Stimulated activated CD4-positive, alpha-beta T cell treated with anti-CD3 and anti-CD28 coated beads, Interleukin-15, amount 100 ng/mL, for 24 hours (primary cell): ENCODE data around the gene SIPA1.
"Not testable (repeated sequence)": the region's sequence is repeated elsewhere in the genome, so short reads cannot be mapped to it uniquely, and the experiment has no call there.

Experiments used
- DNase-seq: peaks from one replicate; pipeline ENCODE4 v3.0.0-alpha.2; 2020

SIPA1 gene

DNA sequence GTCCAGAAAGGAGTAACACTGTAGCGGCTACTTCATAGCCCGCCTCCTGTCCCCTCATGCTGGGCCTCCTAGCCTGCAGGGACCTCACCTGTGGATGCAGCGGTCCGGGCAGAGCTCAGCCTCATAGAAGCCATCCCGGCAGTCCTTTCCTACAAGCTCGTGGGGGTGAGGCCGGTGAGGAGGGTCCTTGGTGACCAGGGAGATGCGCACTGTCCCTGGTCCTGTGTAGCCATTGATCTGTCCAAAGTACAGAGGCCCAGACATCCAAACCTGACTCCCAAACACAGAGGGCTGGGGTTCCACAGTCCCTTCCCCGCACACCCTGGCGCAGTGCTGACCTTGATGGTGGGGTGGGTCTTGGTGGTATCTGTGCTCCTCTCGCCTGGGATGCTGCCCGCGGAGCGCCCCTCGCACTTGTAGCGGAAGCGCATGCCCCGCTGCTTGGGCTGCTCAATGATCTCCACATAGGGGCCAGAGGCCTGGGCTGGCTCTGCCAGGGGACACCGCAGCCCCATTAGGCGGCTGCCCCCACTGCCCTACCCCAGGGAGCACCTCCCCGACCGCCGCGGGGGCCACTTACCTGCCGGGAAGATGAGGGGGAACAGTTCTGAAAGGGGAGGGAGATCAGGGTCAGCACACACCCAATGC, 23.8 kb downstream of the SIPA1 start:
- DNase-seq = no peak

DNA sequence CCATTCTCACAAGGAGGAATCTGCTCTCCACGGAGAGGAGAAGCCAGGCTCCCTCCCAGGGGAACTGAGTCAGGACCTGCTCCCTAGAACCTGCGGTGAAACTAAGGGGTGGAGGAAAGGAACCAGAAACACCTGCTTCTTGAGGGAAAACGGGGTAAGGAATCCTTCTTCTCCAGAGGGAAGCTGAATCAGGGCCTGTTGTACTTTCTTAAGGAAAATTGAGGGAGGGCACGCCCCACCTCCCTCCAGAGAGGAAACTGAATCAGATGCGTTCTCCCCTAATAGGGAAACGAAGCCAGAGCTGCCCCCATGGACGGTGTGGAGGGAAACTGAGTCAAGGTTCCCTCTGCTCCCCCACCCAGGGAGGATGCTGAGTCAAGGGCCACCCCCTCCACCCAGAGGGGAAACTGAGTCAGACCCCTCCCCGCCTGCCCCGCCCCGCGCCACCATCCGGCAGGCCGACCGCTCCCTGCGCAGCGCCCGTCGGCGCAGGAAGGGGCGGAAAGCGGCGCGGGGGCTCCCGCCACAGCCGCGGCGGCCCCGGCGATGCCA, 24.4 kb downstream of the SIPA1 start:
- DNase-seq = no peak

DNA sequence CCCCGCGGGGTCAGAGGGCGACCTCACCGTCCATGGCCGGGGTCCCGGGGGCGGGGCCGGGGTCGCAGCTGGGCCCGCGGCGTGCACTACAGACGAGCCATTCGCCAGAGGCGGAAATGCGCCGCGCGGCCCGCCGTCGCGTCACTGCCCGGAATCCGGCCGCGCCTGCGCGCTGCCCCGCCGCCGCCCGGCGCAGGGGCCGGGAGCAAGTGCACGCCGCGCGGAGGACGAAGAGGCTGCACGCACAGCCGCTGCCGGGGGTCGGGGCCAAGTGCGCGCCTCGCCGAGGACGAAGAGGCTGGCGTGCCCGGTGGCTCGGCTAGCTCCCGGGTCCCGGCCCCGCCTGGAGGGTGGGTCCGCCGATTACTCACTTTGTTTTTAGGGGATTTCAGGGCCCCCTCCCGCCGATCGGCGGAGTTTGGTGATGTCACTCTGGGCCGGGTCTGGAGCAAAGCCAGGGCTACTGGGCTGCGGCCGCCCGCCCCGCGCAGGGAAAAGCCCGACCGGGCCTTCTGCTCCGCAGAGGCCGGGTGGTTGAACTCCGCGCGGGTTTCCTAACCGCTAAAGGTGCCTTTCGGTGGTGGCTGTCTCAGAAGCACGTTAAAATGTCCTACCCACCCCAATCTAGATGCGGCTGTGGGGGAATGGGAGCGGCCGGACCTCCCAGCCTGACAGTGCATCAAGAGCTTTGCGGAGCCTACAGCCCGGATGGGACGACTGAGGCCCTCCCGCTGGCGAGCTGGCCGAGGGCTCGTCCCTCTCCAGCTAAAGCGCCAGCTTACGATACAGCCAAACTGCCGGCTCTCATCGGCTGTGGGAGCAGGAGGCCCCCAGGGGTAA, 25.1 kb downstream of the SIPA1 start, which contains the start of gene RELA:
Gene RELA, minus strand, starts transcription at position 118 of the 840 bp plus-strand sequence. Its CDS starts 84 bp downstream, at position 34.
- peak; percentile 93 for DNase-seq

DNA sequence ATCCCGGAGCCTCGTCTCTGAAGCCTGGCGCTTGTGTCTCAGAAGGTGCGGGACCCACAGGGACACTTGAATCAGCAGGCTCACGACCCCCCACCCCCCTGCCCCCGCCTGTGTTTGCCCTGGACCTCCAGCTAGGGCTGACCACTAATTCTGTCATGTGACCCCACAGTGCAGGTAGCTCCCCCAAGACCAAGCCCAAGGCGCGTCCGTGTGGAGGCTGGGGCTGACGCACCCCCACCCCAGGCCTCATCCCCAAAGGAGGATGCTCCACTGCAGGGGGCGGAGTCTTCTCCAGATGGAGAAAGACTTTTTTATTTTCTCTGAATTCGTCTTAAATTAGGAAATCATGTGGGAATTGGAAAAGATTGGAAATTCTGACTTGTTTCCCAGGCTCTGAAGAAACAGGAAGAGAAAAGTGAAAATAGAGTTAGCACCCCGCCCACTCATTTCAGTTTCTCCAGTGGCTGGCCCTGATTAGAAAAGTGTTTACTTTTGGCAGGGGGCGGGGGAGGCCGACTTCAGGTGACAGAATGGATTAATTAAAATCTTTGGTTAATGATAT, 25.8 kb downstream of the SIPA1 start:
- DNase-seq = peak; percentile 75

DNA sequence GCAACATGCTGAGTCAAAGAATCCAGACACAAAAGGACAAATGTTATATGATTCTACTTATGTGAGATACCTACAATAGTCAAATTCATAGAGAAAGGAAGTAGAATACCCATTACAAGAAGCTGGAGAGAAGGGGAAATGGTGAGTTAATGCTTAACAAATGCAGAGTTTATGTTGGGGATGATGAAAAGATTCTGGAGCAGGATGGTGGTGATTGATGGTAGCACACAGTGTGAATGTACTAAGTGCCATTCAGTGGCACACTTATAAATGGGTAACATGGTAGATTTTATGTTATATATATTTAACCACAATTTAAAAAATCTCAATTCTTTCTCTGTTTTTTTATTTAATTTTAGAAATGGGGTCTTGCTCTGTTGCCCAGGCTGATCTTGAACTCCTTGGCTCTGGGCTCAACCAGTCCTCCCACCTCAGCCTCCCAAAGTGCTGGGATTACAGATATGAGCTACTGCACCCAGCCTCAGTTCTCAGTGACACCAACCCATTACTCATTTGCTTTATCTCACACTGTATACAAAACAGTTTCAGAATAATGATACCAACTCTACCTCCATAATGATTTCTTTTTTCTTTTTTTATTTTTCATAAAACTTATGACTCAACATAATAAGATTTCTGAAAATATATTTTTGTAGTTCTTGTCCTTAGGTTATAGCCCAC, 34.4 kb downstream of the SIPA1 start:
- no peak for DNase-seq

DNA sequence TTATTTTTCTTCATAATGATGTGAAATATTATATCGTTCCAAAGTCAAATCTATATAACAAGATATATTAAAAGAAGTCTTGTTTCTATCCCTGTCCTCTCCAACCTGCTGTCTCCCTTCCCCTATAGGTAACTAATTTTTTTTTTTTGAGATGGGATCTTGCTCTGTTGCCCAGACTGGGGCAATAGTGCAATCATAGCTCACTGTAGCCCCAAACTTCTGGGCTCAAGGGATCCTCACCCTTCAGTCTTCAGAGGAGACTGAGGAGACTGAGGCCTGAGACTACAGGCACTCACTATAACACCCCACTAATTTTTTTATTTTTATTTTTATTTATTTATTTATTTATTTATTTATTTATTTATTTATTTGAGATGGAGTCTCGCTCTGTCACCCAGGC, 35.1 kb downstream of the SIPA1 start:
- no peak for DNase-seq

DNA sequence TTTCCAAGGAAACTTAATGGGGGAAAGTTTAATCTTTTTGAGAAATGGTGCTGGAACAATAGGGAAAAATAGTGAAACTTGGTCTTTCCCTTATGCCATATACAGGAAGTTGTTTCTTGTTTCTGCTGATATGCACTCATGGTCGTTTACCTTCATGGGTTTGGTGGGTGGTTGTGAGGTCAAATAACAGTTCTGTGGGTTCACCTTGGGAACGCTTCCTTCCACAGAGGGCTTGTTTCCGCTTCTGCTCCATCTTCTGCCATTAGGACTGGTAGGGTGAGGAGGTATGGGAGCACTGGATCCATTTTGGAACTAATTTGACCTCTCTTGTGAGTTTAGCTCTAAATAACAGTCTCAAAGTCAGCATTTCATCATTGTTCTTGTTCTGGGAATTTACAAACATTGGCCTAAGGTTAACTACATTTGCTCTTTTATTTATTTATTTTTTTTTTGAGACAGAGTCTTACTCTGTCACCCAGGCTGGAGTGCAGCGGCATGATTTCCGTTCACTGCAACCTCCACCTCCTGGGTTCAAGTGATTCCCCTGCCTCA, 42.4 kb downstream of the SIPA1 start:
- DNase-seq = no peak

DNA sequence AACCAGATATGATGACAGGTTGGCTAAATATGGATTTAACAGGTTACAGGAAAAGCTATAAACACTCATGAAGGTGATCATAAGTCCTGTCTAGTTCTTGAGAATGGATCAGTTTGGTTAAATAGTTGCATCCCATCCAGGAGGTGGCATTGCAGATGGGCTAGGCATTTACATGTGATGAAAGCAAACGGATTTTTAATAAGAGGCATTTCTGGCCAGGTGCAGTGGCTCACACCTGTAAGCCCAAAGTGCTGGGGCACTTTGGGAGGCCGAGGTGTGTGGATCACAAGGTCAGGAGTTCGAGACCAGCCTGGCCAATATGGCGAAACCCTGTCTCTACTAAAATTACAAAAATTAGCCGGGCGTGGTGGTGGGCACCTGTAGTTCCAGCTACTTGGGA, 45.6 kb downstream of the SIPA1 start:
- DNase-seq = not testable (repeated sequence)

DNA sequence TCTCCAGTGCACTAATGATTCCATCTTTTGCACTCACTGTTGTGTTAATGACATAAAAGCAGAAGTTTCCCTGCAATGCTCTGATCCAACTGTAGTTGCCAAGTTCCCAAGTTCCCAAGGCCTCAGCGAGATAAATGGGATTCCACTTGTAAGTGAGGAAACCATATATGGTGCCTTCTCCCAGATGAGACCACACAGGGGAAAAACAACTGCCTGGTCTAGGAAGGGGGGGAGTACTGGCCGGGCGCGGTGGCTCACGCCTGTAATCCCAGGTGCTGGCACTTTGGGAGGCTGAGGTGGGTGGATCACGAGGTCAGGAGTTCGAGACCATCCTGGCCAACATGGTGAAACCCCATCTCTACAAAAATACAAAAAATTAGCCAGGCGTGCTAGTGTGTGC, 48.1 kb downstream of the SIPA1 start:
- no peak for DNase-seq

DNA sequence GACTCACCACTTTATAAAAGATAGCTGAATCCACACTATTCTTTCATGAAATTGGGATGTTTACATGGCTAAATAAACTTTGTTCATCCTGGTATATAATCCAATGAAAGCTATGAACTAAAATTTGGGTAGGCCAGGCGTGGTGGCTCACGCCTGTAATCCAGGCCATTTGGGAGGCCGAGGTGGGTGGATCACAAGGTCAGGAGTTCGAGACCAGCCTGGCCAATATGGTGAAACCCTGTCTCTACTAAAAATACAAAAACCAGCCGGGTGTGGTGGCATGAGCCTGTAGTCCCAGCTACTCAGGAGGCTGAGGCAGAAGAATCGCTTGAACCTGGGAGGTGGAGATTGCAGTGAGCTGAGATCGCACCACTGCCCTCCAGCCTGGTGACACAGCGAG, 53.9 kb downstream of the SIPA1 start:
- not testable (repeated sequence) for DNase-seq

DNA sequence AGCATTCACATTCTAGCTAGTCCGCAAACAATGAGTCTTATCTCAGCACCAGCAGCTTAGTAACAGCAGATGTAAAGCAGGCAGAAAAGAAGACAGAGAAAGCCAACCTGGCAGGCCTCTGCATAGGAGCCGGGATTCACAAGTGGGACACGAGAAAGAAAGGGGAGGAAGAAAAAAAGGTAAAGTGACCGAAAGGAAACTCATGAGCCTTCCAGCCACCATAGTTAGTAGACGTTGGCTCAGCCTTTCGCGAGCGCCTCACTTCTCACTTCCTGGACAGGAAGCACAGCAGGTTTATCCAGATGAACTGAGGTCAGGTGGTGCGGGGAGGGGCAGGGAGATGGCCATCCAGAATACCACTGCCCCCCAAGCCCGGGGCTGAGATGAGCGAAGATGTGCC, 54.5 kb downstream of the SIPA1 start:
- DNase-seq = no peak

DNA sequence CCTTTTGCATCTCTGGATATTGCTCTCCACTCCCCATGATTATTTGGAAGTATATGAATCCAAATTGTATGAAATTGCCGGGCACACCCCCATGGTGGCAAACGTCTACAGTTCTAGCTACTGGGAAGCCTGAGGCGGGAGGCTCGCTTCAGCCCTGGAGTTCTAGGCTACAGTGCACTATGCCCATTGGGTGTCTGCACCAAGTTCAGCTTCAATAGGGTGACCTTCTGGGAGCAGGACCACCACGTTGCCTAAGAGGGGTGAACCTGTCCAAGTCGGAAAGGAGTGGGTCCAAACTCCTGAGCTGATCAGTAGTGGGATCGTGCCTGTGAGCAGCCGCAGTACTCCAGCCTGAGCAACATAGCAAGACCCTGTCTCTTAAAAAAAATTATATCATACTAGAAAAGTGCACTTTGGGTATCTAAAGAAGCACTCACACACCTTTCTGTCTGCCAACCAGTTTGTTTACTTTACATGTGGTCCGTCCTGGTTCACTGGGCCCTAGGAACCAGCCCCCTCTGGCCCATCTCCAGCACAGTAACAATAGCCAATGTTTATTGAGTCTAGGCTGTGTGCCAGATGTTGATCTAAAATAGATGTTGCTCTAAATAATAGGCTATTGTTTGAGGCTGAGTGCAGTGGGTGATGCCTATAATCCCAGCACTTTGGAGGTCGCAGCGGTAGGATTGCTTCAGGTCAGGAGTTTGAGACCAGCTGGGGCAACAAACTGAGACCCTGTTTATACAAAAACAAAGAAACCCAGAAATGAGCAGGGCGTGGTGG, 57.7 kb downstream of the SIPA1 start:
- no peak for DNase-seq

DNA sequence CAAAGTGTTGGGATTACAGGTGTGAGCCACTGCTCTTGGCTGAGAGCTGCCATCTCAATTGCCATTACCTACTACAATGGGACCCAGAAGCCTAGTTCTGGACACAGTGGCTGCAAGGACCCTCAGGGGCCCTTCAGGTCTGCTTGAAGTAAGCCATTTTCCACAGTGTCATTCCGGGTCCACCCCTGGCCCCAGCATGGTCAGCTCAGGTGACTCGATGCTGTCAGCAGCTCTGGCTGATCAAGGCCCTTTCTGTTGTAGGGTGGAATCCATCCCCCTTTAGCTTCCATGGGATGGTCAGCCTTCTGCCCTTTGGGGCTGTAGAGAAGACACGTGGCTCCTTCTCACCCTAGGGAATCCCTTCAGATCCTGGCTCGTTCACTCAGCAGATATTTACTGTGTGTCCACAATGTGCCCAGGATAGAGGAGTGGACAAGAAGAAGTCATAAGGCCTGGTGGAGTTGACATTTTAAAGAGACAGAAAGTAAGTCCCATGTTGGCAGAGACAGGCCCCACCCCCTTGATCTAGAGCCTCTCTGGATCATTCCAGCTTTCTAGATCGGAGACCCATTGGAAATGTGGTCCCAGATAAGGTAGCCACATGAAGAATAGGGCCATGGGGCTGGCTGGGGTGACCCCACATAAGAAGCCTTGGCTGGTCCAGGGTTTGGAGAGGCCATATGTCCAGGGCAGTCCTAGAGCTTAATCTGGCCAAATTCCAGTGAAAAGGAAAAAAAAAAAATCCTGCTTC, 59.1 kb downstream of the SIPA1 start:
- DNase-seq = no peak

DNA sequence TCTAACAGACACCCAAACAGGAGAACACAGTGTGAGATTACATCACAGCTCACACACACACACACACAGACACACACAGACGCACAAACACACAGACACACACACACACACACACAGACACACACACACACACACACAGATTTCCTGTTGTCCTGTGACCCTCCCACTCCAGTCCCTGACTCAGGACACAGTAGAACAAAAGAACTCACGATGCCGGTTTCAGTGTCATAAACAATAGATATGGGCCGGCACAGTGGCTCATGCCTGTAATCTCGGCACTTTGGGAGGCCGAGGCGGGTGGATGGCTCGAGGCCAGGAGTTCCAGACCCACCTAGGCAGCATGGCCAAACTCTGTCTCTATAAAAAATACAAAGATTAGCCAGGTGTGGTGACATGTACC, 60.3 kb downstream of the SIPA1 start:
- no peak for DNase-seq

DNA sequence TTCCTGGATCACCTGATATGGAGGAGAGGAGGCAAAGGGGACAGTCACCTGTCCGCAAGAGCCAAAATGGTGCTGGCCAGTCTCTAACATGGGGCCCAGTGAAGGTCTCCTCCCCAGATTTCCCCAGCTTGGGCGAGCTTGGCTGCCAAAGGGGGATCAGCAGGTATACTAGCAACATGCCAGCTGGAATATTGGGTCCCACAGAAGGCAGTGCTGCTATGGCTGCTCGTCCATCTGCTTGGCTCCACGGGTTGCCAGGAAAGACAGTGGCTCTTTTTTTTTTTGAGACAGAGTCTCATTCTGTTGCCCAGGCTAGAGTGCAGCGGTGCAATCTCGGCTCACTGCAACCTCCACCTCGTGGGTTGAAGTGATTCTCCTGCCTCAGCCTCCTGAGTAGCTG, 61.4 kb downstream of the SIPA1 start:
- no peak for DNase-seq

DNA sequence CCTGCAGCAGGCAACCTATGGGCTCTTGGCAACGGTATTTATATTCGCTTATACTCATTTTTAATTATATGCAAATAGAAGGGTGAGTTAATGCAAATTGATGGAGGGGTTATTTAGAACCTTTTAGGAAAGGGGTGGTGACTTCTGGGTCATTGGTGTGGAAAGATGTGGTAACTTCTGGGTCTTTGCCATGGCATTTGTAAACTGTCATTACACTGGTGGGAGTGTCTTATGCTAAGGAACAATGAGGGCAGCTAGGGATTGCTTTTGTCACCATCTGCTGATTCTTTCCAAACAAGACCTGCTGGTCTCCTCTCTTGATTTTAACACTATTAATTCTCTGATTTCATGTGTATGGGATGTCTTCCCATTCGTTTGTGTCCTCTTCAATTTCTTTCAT, 62.5 kb downstream of the SIPA1 start:
- no peak for DNase-seq
